GM12892 (cell line): ENCODE measurements around the gene PYM1.

Experiments
- POLR2A ChIP-seq: IDR thresholded peaks from 2 replicates; pipeline ENCODE4 v1.6.1; 2011; ENCODE audit warnings: low read depth, low read length, control low read depth
- POLR2AphosphoS5 ChIP-seq: IDR thresholded peaks from 2 replicates; pipeline ENCODE4 v1.6.1; 2011; ENCODE audit warnings: low read depth, low read length, control low read depth

- no peak for TF ChIP-seq POLR2A
- no peak for TF ChIP-seq POLR2AphosphoS5
Measured at GRCh38 chr12:55965941-55966407, 38.3 kb upstream of the PYM1 start, which contains the start of gene PMEL.
